WERI-Rb-1 (cell line): ENCODE measurements around the gene RABAC1.
"Not testable (repeated sequence)": the region's sequence is repeated elsewhere in the genome, so short reads cannot be mapped to it uniquely, and the experiment has no call there.

Source experiments
- DNase-seq: peaks from one replicate; pipeline ENCODE4 v3.0.0-alpha.2; 2020
- H3K27ac ChIP-seq: fragments of 250-450 bp; sonication (Bioruptor Pico); 2 replicates; pipeline ENCODE4 v1.5.1; 2020; ENCODE audit warnings: mild to moderate bottlenecking, moderate library complexity
- H3K27me3 ChIP-seq: fragments of 250-450 bp; sonication (Bioruptor Pico); 2 replicates; pipeline ENCODE4 v1.5.1; 2021; ENCODE audit warnings: mild to moderate bottlenecking, low read depth, moderate library complexity; ENCODE audit not compliant: insufficient read depth, severe bottlenecking
- H3K36me3 ChIP-seq: fragments of 250-450 bp; sonication (Bioruptor Pico); 2 replicates; pipeline ENCODE4 v1.5.1; 2020; ENCODE audit warnings: mild to moderate bottlenecking, moderate library complexity
- H3K4me3 ChIP-seq: 2 replicates; pipeline ENCODE4 v1.5.1; 2011; ENCODE audit warnings: low read depth, mild to moderate bottlenecking, control low read depth, low read length
- H3K9me3 ChIP-seq: fragments of 250-450 bp; sonication (Bioruptor Pico); 2 replicates; pipeline ENCODE4 v1.5.1; 2021; ENCODE audit warnings: mild to moderate bottlenecking, moderate library complexity; ENCODE audit not compliant: severe bottlenecking
- CTCF ChIP-seq: IDR thresholded peaks from 2 replicates; pipeline ENCODE4 v1.5.1; 2011; ENCODE audit warnings: low read depth, mild to moderate bottlenecking, control low read depth, inconsistent platforms, low read length

RABAC1 gene

DNA sequence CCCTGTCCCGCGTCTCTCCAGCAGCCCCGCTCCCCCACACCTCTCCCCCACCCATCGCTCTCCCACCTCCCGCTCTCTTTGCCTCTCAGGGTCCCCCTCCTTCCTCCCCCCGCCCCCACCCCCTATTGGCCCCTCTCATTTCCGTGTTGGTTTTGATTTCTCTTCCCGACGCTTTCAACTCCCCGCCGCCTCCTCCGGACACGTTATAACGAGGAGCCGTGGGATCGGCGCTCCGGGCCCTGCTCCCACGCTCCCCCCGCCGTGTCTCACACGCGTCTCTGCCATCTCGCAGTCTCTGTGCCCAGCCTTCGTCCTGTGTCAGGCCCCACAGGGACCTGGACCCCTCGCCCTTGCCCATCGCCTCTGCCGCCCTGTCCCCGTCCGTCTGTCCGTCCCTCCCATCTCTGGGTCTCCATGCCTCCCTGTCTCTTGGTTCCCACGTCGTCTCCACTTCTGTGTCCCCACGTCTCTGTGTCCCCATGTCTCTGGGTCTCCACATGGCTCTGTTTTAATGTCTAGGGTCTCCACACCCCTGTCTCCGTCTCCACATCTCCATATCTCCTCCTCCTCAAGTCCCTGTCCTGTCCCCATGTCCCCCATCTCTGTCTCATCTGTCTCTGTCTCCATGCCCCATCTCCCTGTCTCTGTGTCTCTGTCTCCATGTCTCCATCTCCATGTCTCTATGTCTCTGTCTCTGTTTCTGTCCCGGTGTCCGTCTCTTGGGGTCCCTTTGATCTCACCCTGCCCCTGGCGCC lies 43.9 kb downstream of the RABAC1 start:
- no peak for DNase-seq
- Histone ChIP-seq H3K27me3 (peaks cover 39% of the 10 kb centered on the region), H3K4me3 (no peak overlapping the region), H3K36me3 (no peaks in the 10 kb centered on the region), H3K27ac (no peak overlapping the region), H3K9me3 (no peaks in the 10 kb centered on the region)
- TF ChIP-seq CTCF, result no peak

GRCh38 chr19:41914424-41914834 lies 44.7 kb downstream of the RABAC1 start:
- DNase-seq, H3K27ac ChIP-seq, H3K36me3 ChIP-seq, H3K4me3 ChIP-seq, H3K9me3 ChIP-seq: not testable (repeated sequence)
- H3K27me3 ChIP-seq, result peaks cover 39% of the 10 kb centered on the region

- no peaks in the 10 kb centered on the region for H3K9me3 ChIP-seq
- TF ChIP-seq CTCF, result no peak
- peaks cover 39% of the 10 kb centered on the region for H3K27me3 ChIP-seq
- DNase-seq, result no peak
- H3K27ac ChIP-seq, result no peak overlapping the region
- no peak overlapping the region for H3K4me3 ChIP-seq
- no peaks in the 10 kb centered on the region for H3K36me3 ChIP-seq
These were observed 45.3 kb downstream of the RABAC1 start for GRCh38 chr19:41913538-41914423.

- Histone ChIP-seq H3K36me3 (no peaks in the 10 kb centered on the region), H3K27ac (no peak overlapping the region), H3K27me3 (peaks cover 39% of the 10 kb centered on the region), H3K4me3 (no peak overlapping the region), H3K9me3 (no peaks in the 10 kb centered on the region)
- DNase-seq, result no peak
- no peak for TF ChIP-seq CTCF
These were observed 46.1 kb downstream of the RABAC1 start for GRCh38 chr19:41912899-41913537.

DNA sequence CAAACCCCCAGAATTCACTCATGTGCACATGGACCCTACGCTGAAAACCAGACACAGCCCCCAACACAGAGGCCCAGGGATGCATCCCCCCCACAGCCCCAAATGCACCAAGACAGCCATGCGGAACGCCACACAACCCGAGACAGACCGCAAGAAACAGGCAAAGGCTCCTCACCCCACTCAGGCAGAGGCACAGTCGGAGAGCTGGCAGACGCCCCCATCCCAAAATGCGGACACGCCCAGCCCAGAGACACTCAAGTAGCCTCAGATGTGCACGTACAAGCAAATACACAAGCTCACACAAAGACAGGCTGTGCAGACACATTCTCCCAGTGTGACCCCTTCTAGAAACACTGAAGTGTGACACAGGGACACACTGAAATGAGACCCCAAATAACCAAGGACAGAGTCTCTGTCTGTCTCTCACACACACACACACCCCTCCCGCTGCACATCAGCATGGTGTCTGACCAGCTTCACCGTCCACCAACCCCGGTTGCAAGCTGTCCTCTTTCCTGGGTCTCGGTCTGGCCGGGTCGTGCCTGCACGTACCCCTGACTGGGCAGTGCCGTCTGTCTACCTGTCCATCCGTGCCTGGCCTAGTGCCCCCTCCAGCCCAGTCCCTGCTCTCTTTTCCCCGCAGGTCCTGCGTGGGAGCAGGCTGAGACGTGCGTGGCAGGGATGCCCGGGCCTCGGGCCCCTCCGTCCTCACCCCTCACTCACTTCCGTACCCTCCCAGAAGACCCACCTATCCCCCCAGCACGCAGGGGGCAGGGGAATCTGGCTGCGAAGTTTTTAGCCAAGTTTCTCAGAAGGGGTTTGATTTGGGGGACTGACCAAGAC lies 47.0 kb downstream of the RABAC1 start:
- Histone ChIP-seq H3K36me3 (no peaks in the 10 kb centered on the region), H3K27me3 (peaks cover 39% of the 10 kb centered on the region), H3K4me3 (no peak overlapping the region), H3K9me3 (no peaks in the 10 kb centered on the region), H3K27ac (no peak overlapping the region)
- no peak for DNase-seq
- no peak for TF ChIP-seq CTCF
